MM.1S (cell line): ENCODE data around the gene VEGFB.

ENCODE experiments used
- CTCF ChIP-seq: fragments of 300-600 bp; sonication (generic); IDR thresholded peaks from 2 replicates; pipeline ENCODE4 v1.5.1; 2016; ENCODE audit warnings: antibody characterized with exemption, low read length, mixed read lengths
- EZH2 ChIP-seq: fragments of 300-600 bp; sonication (generic); optimal IDR thresholded peaks from 2 replicates; pipeline ENCODE3; 2017; ENCODE audit warnings: low read depth, mild to moderate bottlenecking, antibody characterized with exemption, low read length, mixed read lengths
- EZH2phosphoT487 ChIP-seq: fragments of 300-600 bp; sonication (generic); IDR thresholded peaks from 2 replicates; pipeline ENCODE4 v1.6.1; 2018; ENCODE audit warnings: antibody characterized with exemption, low read length

GRCh38 chr11:64216879-64217278 lies 17.5 kb upstream of the VEGFB start:
- TF ChIP-seq CTCF, result no peak
- no peak for TF ChIP-seq EZH2
- TF ChIP-seq EZH2phosphoT487, result no peak
